Mesendoderm (in vitro differentiated cells): ENCODE results near the gene ANXA6.

Experiments used
- DNase-seq: peaks from one replicate; pipeline ENCODE4 v3.0.0; 2013
- H2AK5ac ChIP-seq: 2 replicates; pipeline ENCODE4 v1.6.1; 2013; ENCODE audit warnings: low read length, inconsistent platforms
- H2BK120ac ChIP-seq: 2 replicates; pipeline ENCODE4 v1.6.1; 2013; ENCODE audit warnings: low read depth, mild to moderate bottlenecking, low read length, moderate library complexity, mixed read lengths
- H2BK15ac ChIP-seq: replicated peaks from 2 replicates; pipeline ENCODE4 v1.6.1; 2013; ENCODE audit warnings: low read depth, mild to moderate bottlenecking, moderate library complexity
- H2BK5ac ChIP-seq: 2 replicates; pipeline ENCODE4 v1.6.1; 2013; ENCODE audit warnings: low read length, inconsistent platforms
- H3K18ac ChIP-seq: 2 replicates; pipeline ENCODE4 v1.6.1; 2013; ENCODE audit warnings: mild to moderate bottlenecking, low read length, mixed read lengths
- H3K23ac ChIP-seq: one replicate; pipeline ENCODE4 v1.6.1; 2013; ENCODE audit warnings: low read length
- H3K27ac ChIP-seq: 2 replicates; pipeline ENCODE4 v1.5.1; 2013; ENCODE audit warnings: low read depth, mild to moderate bottlenecking, inconsistent platforms, low read length, moderate library complexity
- H3K27me3 ChIP-seq: 2 replicates; pipeline ENCODE4 v1.6.1; 2013; ENCODE audit warnings: low read length, control low read depth, mild to moderate bottlenecking, inconsistent platforms; ENCODE audit not compliant: insufficient read depth, poor library complexity
- H3K36me3 ChIP-seq: 2 replicates; pipeline ENCODE4 v1.6.1; 2013; ENCODE audit warnings: low read length, inconsistent platforms; ENCODE audit not compliant: control insufficient read depth, insufficient read depth
- H3K4ac ChIP-seq: one replicate; pipeline ENCODE4 v1.6.1; 2013; ENCODE audit warnings: low read depth, mild to moderate bottlenecking, low read length, moderate library complexity
- H3K4me1 ChIP-seq: 2 replicates; pipeline ENCODE4 v1.6.1; 2013; ENCODE audit warnings: low read depth, low read length, inconsistent platforms; ENCODE audit not compliant: control insufficient read depth
- H3K4me2 ChIP-seq: 2 replicates; pipeline ENCODE4 v1.6.1; 2013; ENCODE audit warnings: low read length
- H3K4me3 ChIP-seq: 2 replicates; pipeline ENCODE4 v1.5.1; 2013; ENCODE audit warnings: mild to moderate bottlenecking, low read length
- H3K56ac ChIP-seq: one replicate; pipeline ENCODE4 v1.6.1; 2013; ENCODE audit warnings: low read length
- H3K79me1 ChIP-seq: 2 replicates; pipeline ENCODE4 v1.6.1; 2013; ENCODE audit warnings: low read length, inconsistent platforms
- H3K79me2 ChIP-seq: 2 replicates; pipeline ENCODE4 v1.6.1; 2013; ENCODE audit warnings: mild to moderate bottlenecking, low read length; ENCODE audit not compliant: control insufficient read depth, insufficient read depth
- H3K9ac ChIP-seq: 2 replicates; pipeline ENCODE4 v1.6.1; 2013; ENCODE audit warnings: low read length, inconsistent platforms
- H4K5ac ChIP-seq: one replicate; pipeline ENCODE4 v1.6.1; 2013; ENCODE audit warnings: low read length
- H4K8ac ChIP-seq: one replicate; pipeline ENCODE4 v1.6.1; 2013; ENCODE audit warnings: low read depth, mild to moderate bottlenecking, control low read depth, low read length, moderate library complexity
- WGBS: extraction: QIAGEN DNeasy Blood & Tissue Kit; methylation state at CpG from one replicate; pipeline ENCODE4 v1.1.7; 2013; ENCODE audit warnings: low lambda C conversion rate, missing lambda C conversion rate; ENCODE audit not compliant: insufficient coverage; ENCODE audit errors: extremely low coverage; 5-methylcytosine and 5-hydroxymethylcytosine counted together

The ANXA6 gene

DNA sequence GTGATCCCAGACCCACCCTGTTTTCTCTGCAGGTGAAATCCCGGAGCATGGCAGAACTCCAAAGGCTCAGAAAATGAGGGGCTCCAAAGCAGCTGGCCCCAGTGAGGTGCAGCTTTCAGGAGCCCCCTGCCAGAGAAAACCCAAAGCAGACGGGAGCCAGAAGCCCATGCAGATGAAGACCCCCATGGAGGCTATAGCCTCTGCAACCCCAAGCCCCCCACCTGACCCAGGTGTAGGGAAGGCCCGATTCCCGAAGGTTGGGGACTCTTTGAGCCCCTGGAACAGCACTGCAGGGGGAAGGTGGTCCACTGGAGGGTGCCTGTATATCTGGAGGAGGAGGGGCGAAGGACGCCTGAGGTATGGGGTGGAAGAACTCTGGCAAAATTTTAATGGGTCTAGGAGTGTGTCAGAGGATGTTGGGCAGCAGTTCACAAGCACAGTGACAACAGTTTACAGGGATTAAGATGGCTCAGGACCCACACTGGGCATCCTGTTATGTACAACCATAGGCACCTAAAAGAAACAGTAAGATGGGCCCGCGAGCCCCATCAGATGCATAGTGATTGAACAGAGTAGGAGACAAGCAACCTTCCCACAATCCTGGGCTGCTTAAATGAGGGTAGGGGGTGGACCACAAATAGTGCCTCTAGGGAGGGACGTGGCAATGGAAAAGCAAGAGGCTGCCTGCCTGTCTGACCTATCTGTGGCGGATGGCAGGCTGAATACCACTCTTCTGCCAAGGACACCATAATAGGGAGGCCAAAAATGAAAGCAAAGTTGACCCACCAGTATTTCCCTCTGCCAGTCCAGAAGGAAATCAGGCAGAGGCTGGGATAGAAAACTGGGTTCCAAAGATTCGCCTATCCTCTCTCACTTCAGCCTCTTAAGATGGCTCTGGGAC, 16.4 kb upstream of the ANXA6 start:
- H4K5ac ChIP-seq, result no peak overlapping the region
- no peak overlapping the region for H3K4me2 ChIP-seq
- no peak overlapping the region for H3K27ac ChIP-seq
- H2BK5ac ChIP-seq, result no peak overlapping the region
- H4K8ac ChIP-seq, result no peak overlapping the region
- no peak overlapping the region for H3K9ac ChIP-seq
- H2AK5ac ChIP-seq, result no peak overlapping the region
- H3K18ac ChIP-seq, result no peak overlapping the region
- H3K4ac ChIP-seq, result no peak overlapping the region
- H3K4me3 ChIP-seq, result no peak overlapping the region
- no peaks in the 10 kb centered on the region for H3K27me3 ChIP-seq
- H3K56ac ChIP-seq, result no peak overlapping the region
- no CpG with 5 or more reads among the region's 11 CpGs for WGBS
- H3K79me1 ChIP-seq, result no peaks in the 10 kb centered on the region
- no peak overlapping the region for H2BK15ac ChIP-seq
- DNase-seq, result no peak
- H2BK120ac ChIP-seq, result no peak overlapping the region
- no peaks in the 10 kb centered on the region for H3K79me2 ChIP-seq
- no peaks in the 10 kb centered on the region for H3K4me1 ChIP-seq
- no peak overlapping the region for H3K23ac ChIP-seq
- H3K36me3 ChIP-seq, result no peaks in the 10 kb centered on the region

DNA sequence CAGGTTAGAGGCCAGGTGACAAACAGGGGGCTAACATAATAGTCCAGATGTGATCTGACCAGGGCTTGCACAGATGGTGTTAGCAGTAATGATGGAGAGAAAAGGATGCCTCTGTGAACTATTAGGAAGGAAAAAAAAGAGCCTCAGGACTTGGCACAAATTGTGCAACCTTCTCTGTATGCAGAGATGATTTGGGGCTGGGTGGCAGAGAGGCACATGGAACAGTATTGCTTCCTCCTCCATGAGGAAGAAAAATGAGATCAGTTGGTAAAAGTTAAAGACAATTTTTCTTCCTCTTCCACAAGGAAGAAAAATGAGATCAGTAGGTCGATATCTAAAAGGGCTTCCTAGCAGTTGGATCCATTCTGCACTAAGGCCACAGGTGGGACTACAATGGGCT, 13.9 kb upstream of the ANXA6 start:
- no peak for DNase-seq
- no CpG with 5 or more reads among the region's 1 CpG for WGBS
- no peaks in the 10 kb centered on the region for H3K4me1 ChIP-seq
- H3K79me1 ChIP-seq, result no peaks in the 10 kb centered on the region
- H4K5ac ChIP-seq, result no peak overlapping the region
- no peak overlapping the region for H3K9ac ChIP-seq
- H3K27ac ChIP-seq, result no peak overlapping the region
- no peak overlapping the region for H4K8ac ChIP-seq
- H3K4ac ChIP-seq, result no peak overlapping the region
- no peaks in the 10 kb centered on the region for H3K27me3 ChIP-seq
- no peak overlapping the region for H2AK5ac ChIP-seq
- H2BK120ac ChIP-seq, result no peak overlapping the region
- H3K79me2 ChIP-seq, result no peaks in the 10 kb centered on the region
- no peak overlapping the region for H2BK5ac ChIP-seq
- H3K18ac ChIP-seq, result no peak overlapping the region
- H3K4me2 ChIP-seq, result no peak overlapping the region
- no peak overlapping the region for H3K56ac ChIP-seq
- H3K36me3 ChIP-seq, result no peaks in the 10 kb centered on the region
- no peak overlapping the region for H2BK15ac ChIP-seq
- H3K23ac ChIP-seq, result no peak overlapping the region
- H3K4me3 ChIP-seq, result no peak overlapping the region

DNA sequence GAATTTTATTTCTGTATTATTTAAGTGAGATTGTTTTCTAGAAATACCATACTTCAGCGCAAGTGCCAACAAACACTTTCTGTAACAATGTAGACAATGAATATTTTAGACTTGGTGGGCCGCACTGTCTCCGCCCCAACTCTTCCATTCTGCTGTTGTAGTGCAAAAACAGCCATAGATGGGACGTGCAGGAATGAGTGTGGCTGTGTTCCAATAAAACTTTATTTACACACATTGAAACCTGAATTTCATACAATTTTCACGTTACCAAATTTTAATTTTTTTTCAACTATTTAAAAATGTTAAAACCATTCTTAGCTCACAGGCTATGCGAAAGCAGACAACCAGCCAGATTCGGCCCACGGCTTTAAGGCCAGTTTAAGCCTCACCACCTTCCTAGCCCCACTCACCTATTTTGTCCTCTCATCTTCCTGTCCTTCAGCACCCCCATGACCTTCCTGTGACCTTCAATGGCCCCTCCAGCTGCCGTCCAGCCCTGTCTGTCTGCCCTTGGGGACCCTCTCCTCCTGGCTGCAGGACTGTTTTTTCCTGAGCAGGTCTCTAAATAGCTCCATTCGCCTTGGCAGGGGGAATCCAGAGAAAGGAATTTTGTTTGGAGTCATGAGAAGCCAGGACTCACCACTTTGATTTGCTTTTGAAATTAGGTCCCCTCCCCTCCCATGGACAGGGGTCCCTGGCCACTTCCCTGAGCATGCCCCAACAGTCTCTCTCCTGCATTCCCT, 11.2 kb upstream of the ANXA6 start:
- Histone ChIP-seq H3K9ac (no peak overlapping the region), H4K5ac (no peak overlapping the region), H3K4me2 (no peak overlapping the region), H3K18ac (no peak overlapping the region), H3K4me1 (no peaks in the 10 kb centered on the region), H3K36me3 (no peaks in the 10 kb centered on the region), H3K79me1 (no peaks in the 10 kb centered on the region), H4K8ac (no peak overlapping the region), H3K56ac (no peak overlapping the region), H3K23ac (no peak overlapping the region), H3K4ac (no peak overlapping the region), H2BK5ac (no peak overlapping the region), H3K79me2 (no peaks in the 10 kb centered on the region), H2AK5ac (no peak overlapping the region), H2BK15ac (no peak overlapping the region), H3K4me3 (no peak overlapping the region), H3K27ac (no peak overlapping the region), H3K27me3 (no peaks in the 10 kb centered on the region), H2BK120ac (no peak overlapping the region)
- 100% methylated on average over 1 of the region's 10 CpGs for WGBS
- no peak for DNase-seq

GRCh38 chr5:151167022-151167421, 9.4 kb upstream of the ANXA6 start:
- no peak for DNase-seq
- H3K4me1 ChIP-seq, result no peaks in the 10 kb centered on the region
- no peaks in the 10 kb centered on the region for H3K79me2 ChIP-seq
- WGBS, result no CpG with 5 or more reads among the region's 9 CpGs
- H3K36me3 ChIP-seq, result no peaks in the 10 kb centered on the region
- H3K79me1 ChIP-seq, result no peaks in the 10 kb centered on the region
- no peak overlapping the region for H3K4me2 ChIP-seq
- no peak overlapping the region for H2BK120ac ChIP-seq
- no peak overlapping the region for H2BK5ac ChIP-seq
- no peak overlapping the region for H3K9ac ChIP-seq
- no peak overlapping the region for H3K4me3 ChIP-seq
- H4K8ac ChIP-seq, result no peak overlapping the region
- peak overlapping the region; percentile 5 for H3K56ac ChIP-seq
- H3K27me3 ChIP-seq, result no peaks in the 10 kb centered on the region
- H3K23ac ChIP-seq, result no peak overlapping the region
- H4K5ac ChIP-seq, result no peak overlapping the region
- no peak overlapping the region for H3K27ac ChIP-seq
- no peak overlapping the region for H2AK5ac ChIP-seq
- no peak overlapping the region for H2BK15ac ChIP-seq
- H3K4ac ChIP-seq, result no peak overlapping the region
- no peak overlapping the region for H3K18ac ChIP-seq

- no peak overlapping the region for H3K9ac ChIP-seq
- H2BK5ac ChIP-seq, result no peak overlapping the region
- no peak overlapping the region for H3K27ac ChIP-seq
- no peak overlapping the region for H2BK15ac ChIP-seq
- H3K18ac ChIP-seq, result no peak overlapping the region
- peak; percentile 87 for DNase-seq
- H3K4ac ChIP-seq, result no peak overlapping the region
- H2AK5ac ChIP-seq, result no peak overlapping the region
- H3K27me3 ChIP-seq, result no peaks in the 10 kb centered on the region
- no peaks in the 10 kb centered on the region for H3K79me2 ChIP-seq
- H2BK120ac ChIP-seq, result no peak overlapping the region
- H4K5ac ChIP-seq, result no peak overlapping the region
- no peaks in the 10 kb centered on the region for H3K4me1 ChIP-seq
- H3K79me1 ChIP-seq, result no peaks in the 10 kb centered on the region
- H3K4me2 ChIP-seq, result no peak overlapping the region
- H3K36me3 ChIP-seq, result no peaks in the 10 kb centered on the region
- no peak overlapping the region for H4K8ac ChIP-seq
- no CpG with 5 or more reads among the region's 8 CpGs for WGBS
- H3K56ac ChIP-seq, result no peak overlapping the region
- H3K23ac ChIP-seq, result no peak overlapping the region
- H3K4me3 ChIP-seq, result no peak overlapping the region
Measured at GRCh38 chr5:151164687-151165392, 7.3 kb upstream of the ANXA6 start.
